ENCODE data around the gene TAS2R30. TPM values are rescaled to one million over a fixed set of nuclear protein-coding genes. Genes with fewer than 3 reads are reported as not detected.

The TAS2R30 gene
- total and polyA plus RNA-seq, 2 donors (not counting 1 experiment from before 2014, with no cell fraction given): 9.5 TPM; not detected in 1

DNA sequence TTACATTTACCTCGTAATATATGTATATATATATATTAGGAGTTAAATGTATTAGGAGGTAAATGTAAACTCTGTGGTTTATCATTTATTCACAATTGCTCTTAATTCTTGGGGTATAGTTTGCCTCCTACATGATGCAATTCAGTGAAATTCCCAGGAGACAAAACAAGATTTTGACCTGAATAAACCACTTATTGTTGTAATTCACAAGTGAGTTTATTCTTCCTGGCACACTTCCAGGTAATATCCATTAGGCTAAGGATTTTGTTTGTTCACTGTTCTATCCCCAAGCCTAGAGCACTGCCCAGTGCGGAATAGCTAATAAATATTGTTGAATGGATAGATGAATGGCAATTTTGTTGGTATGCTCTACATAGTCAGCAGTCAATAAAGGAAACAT is 39.6 kb upstream of the TAS2R30 start:
- WGBS (ENCODE audit: insufficient coverage): no CpG with 5 or more reads among the region's 2 CpGs
- Histone ChIP-seq H3K36me3 (replicated peaks in 1 of 2; ENCODE audit: control extremely low read depth in 1 of 2, control insufficient read depth in 1 of 2, extremely low read depth in 1 of 2, insufficient read depth in 2 of 2, low read length in 1 of 2) (peaks cover 0 to 12% of the 10 kb centered on the region in 2 experiments), H2AFZ (ENCODE audit: insufficient read depth, low read depth, low read length, poor library complexity, severe bottlenecking) (no peak overlapping the region), H3K27me3 (replicated peaks in 1 of 4; ENCODE audit: control extremely low read depth in 1 of 4, control insufficient read depth in 3 of 4, insufficient read depth in 4 of 4, low read length in 3 of 4) (no peaks in the 10 kb centered on the region), H3K79me2 (ENCODE audit: control insufficient read depth, insufficient read depth, low read length) (peaks cover 46% of the 10 kb centered on the region), H4K20me1 (ENCODE audit: control insufficient read depth, insufficient read depth, low read length, poor library complexity, severe bottlenecking) (peaks cover 35% of the 10 kb centered on the region), H3K9me3 (ENCODE audit: control extremely low read depth in 1 of 3, control insufficient read depth in 2 of 3, insufficient read depth in 1 of 3, low read length in 2 of 3) (no peaks in the 10 kb centered on the region), H3K27ac (ENCODE audit: low read length in 2 of 2) (no peak overlapping the region), H3K9ac (ENCODE audit: low read length) (no peak overlapping the region), H3K4me3 (ENCODE audit: control extremely low read depth in 1 of 5, extremely low read depth in 1 of 5, insufficient read depth in 1 of 5, low read depth in 2 of 5, low read length in 4 of 5) (no peak overlapping the region), H3K4me1 (ENCODE audit: control insufficient read depth in 2 of 2, insufficient read depth in 2 of 2, low read length in 2 of 2) (peaks cover 22 to 25% of the 10 kb centered on the region in 2 donors), H3K4me2 (replicated peaks; ENCODE audit: low read depth, low read length, poor library complexity, severe bottlenecking) (no peak overlapping the region)
- H3K27me3 Mint-ChIP-seq: no peaks in the 10 kb centered on the region
- no peak for TF ChIP-seq EZH2 (IDR thresholded peaks at IDR 0.05; ENCODE audit: borderline replicate concordance, insufficient read depth, low read depth, low read length, poor library complexity, severe bottlenecking)
- TF ChIP-seq, protein P1, sequence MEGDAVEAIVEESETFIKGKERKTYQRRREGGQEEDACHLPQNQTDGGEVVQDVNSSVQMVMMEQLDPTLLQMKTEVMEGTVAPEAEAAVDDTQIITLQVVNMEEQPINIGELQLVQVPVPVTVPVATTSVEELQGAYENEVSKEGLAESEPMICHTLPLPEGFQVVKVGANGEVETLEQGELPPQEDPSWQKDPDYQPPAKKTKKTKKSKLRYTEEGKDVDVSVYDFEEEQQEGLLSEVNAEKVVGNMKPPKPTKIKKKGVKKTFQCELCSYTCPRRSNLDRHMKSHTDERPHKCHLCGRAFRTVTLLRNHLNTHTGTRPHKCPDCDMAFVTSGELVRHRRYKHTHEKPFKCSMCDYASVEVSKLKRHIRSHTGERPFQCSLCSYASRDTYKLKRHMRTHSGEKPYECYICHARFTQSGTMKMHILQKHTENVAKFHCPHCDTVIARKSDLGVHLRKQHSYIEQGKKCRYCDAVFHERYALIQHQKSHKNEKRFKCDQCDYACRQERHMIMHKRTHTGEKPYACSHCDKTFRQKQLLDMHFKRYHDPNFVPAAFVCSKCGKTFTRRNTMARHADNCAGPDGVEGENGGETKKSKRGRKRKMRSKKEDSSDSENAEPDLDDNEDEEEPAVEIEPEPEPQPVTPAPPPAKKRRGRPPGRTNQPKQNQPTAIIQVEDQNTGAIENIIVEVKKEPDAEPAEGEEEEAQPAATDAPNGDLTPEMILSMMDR (IDR thresholded peaks at IDR 0.05): no peak
- H3K4me3 Mint-ChIP-seq: no peak overlapping the region
- H3K9me3 Mint-ChIP-seq (ENCODE audit: insufficient read depth): no peaks in the 10 kb centered on the region
- peaks cover 40% of the 10 kb centered on the region for H3K4me1 Mint-ChIP-seq
- H3K27ac Mint-ChIP-seq: no peak overlapping the region
- intact Hi-C loops (cut with micrococcal nuclease): loop anchor here (10.0 kb wide), 1 partner anchor 959 kb away; the partner anchor contains the start of gene GABARAPL1
- ChIA-PET POLR2A (no interaction called here), CTCF (no interaction called here)
- ATAC-seq (ENCODE audit: low read depth) (no peak), DNase-seq (no peak)

DNA sequence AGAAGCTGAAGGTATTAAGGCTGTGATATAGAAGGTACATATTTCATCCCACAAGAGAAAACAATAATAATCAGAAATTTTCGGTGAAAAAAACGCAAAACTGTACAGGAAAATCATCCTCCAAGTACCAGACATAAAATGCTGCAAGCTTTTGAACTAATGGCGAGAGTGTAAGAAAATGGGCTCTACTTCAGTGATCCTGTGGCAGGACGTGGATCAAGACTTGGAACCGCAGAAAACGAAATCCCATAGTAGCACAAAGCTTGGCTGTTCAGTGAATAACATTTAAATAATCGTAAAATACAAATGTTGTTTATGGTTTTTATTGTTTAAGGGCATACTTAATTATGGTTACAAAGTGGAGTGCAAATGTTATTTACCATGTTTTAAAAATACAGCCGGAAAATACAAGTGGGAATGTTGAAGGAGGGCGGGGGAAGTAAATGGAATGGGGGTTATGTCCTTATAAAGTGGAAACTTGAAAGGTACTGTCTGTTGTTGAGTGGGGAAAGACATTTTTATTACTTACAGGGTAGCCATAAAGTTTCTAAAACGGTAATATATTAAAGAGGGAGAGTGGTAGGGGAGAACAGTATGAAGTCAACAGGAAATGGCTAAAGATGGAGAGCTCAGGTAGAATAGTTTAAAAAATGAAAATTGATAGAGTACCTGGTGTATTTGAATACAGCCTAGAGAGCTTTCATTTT is 37.7 kb upstream of the TAS2R30 start:
- no peak for TF ChIP-seq EZH2 (IDR thresholded peaks at IDR 0.05; ENCODE audit: borderline replicate concordance, insufficient read depth, low read depth, low read length, poor library complexity, severe bottlenecking)
- TF ChIP-seq, protein P1 (IDR thresholded peaks at IDR 0.05): no peak
- Histone ChIP-seq H3K27ac (ENCODE audit: low read length in 2 of 2) (peak overlapping the region; percentile 53 to 71), H3K79me2 (ENCODE audit: control insufficient read depth, insufficient read depth, low read length) (peaks cover 65% of the 10 kb centered on the region), H3K9me3 (ENCODE audit: control extremely low read depth in 1 of 3, control insufficient read depth in 2 of 3, insufficient read depth in 1 of 3, low read length in 2 of 3) (no peaks in the 10 kb centered on the region), H2AFZ (ENCODE audit: insufficient read depth, low read depth, low read length, poor library complexity, severe bottlenecking) (peak overlapping the region; percentile 85), H3K4me1 (ENCODE audit: control insufficient read depth in 2 of 2, insufficient read depth in 2 of 2, low read length in 2 of 2) (peaks cover 22 to 25% of the 10 kb centered on the region in 2 donors), H3K27me3 (replicated peaks in 1 of 4; ENCODE audit: control extremely low read depth in 1 of 4, control insufficient read depth in 3 of 4, insufficient read depth in 4 of 4, low read length in 3 of 4) (no peaks in the 10 kb centered on the region), H3K4me3 (ENCODE audit: control extremely low read depth in 1 of 5, extremely low read depth in 1 of 5, insufficient read depth in 1 of 5, low read depth in 2 of 5, low read length in 4 of 5) (peak overlapping the region; percentile 43 to 75 (median 61)), H4K20me1 (ENCODE audit: control insufficient read depth, insufficient read depth, low read length, poor library complexity, severe bottlenecking) (peaks cover 50% of the 10 kb centered on the region), H3K36me3 (replicated peaks in 1 of 2; ENCODE audit: control extremely low read depth in 1 of 2, control insufficient read depth in 1 of 2, extremely low read depth in 1 of 2, insufficient read depth in 2 of 2, low read length in 1 of 2) (peaks cover 0 to 12% of the 10 kb centered on the region in 2 experiments), H3K4me2 (replicated peaks; ENCODE audit: low read depth, low read length, poor library complexity, severe bottlenecking) (peak overlapping the region; percentile 82), H3K9ac (ENCODE audit: low read length) (peak overlapping the region; percentile 73)
- Mint-ChIP-seq H3K9me3 (ENCODE audit: insufficient read depth) (no peaks in the 10 kb centered on the region), H3K4me3 (peak overlapping the region; percentile 99), H3K4me1 (peaks cover 44% of the 10 kb centered on the region), H3K27me3 (no peaks in the 10 kb centered on the region), H3K27ac (peak overlapping the region; percentile 97)
- DNase-seq (no peak), ATAC-seq (ENCODE audit: low read depth) (no peak)
- POLR2A ChIA-PET: interaction anchor here (0.7 to 1.6 kb wide), 3 partner anchors 9 to 436 kb away, joined by 3 to 6 read pairs (median 3); no protein-coding TSS in a partner anchor
- intact Hi-C loops (cut with micrococcal nuclease): loop anchor here (1.0 to 10.0 kb wide), 3 partner anchors 559 to 957 kb away; partner anchors contain the start of genes GABARAPL1 and MAGOHB
- WGBS (ENCODE audit: insufficient coverage): 4% methylated on average over 5 of the region's 10 CpGs
- CTCF ChIA-PET: interaction anchor here (0.6 to 1.9 kb wide), 5 partner anchors 10 to 821 kb away, joined by 3 to 4 read pairs (median 3); no protein-coding TSS in a partner anchor
